Cardiac septum (tissue), 1 donor: Measurements from ENCODE around the gene NAGA. TPM values are rescaled to one million over a fixed set of nuclear protein-coding genes. Genes with fewer than 3 reads are reported as not detected.

Experiments
- total RNA-seq: library from RNA; stranded (reverse); fragmentation: NEBNext Ultra II Directional; extraction: Animal tissue kit (Norgen Biotek cat#: 25700); gene quantifications from one replicate; pipeline ENCODE4 v1.2.1, GENCODE V29; 2021
- donor health status: DM: no; HTN: no; CAD: no.

NAGA gene
- total RNA-seq, 1 donor from 2014 or later: 11.2 TPM

Other genes with a start within 250 kb of the NAGA start
- gene SREBF2, start 237.7 kb downstream of the NAGA start, total RNA-seq: 105 TPM
- gene SHISA8, start 155.7 kb downstream of the NAGA start, total RNA-seq: not detected
- 0.08 TPM for gene TNFRSF13C, start 144.0 kb downstream of the NAGA start, total RNA-seq
- 0.24 TPM for gene CENPM, start 123.7 kb downstream of the NAGA start, total RNA-seq
- gene SEPTIN3, start 101.4 kb downstream of the NAGA start, total RNA-seq: not detected
- gene WBP2NL, start 72.0 kb downstream of the NAGA start, total RNA-seq: 0.73 TPM
- 4.5 TPM for gene PHETA2, start 3.4 kb upstream of the NAGA start, total RNA-seq
- 123 TPM for gene SMDT1, start 8.9 kb upstream of the NAGA start, total RNA-seq
- gene NDUFA6, start 20.0 kb upstream of the NAGA start, total RNA-seq: 183 TPM
- 0.35 TPM for gene CYP2D6, start 60.0 kb upstream of the NAGA start, total RNA-seq
- 15.3 TPM for gene TCF20, start 199.8 kb upstream of the NAGA start, total RNA-seq